H1 (cell line): ENCODE results near the gene PRICKLE1. TPM values are rescaled to one million over a fixed set of nuclear protein-coding genes. Genes with fewer than 3 reads are reported as not detected.

Experiments used
- CTCF ChIA-PET: fragments of 300-600 bp; sonication (Branson Sonifier 250); formaldehyde crosslinking; loops from one replicate; lab custom pipeline; 2021; ENCODE audit not compliant: partially characterized antibody; lab: Charles Lee
- POLR2A ChIA-PET: fragments of 300-600 bp; sonication (Branson Sonifier 250); formaldehyde crosslinking; loops from one replicate; lab custom pipeline; 2021; ENCODE audit warnings: inconsistent platforms; ENCODE audit not compliant: partially characterized antibody; lab: Charles Lee
- DNase-seq, 2 experiments: peaks; one replicate each; pipeline versions ENCODE4 v3.0.0 to v3.0.0-alpha.2; 2010 to 2022; ENCODE audit warnings: low spot score in 2 of 2, low read depth in 1 of 2, mixed read lengths in 1 of 2
- FAIRE-seq: peaks from 2 replicates; lab custom pipeline; 2011; peaks lifted over from hg19 to GRCh38; lab: Jason Lieb, UNC
- H2AFZ ChIP-seq: 2 replicates; pipeline ENCODE4 v1.8.1; 2012; ENCODE audit warnings: low read length, inconsistent platforms
- H2AK5ac ChIP-seq: 2 replicates; pipeline ENCODE4 v1.6.1; 2013; ENCODE audit warnings: low read depth, low read length
- H2BK120ac ChIP-seq: replicated peaks from 2 replicates; pipeline ENCODE3; 2013; ENCODE audit warnings: low read depth, low read length, inconsistent platforms
- H2BK12ac ChIP-seq: 2 replicates; pipeline ENCODE4 v1.6.1; 2013; ENCODE audit warnings: low read depth, low read length
- H2BK15ac ChIP-seq: 2 replicates; pipeline ENCODE4 v1.6.1; 2013; ENCODE audit warnings: low read length
- H2BK20ac ChIP-seq: 2 replicates; pipeline ENCODE4 v1.6.1; 2013; ENCODE audit warnings: low read length
- H2BK5ac ChIP-seq: 2 replicates; pipeline ENCODE4 v1.6.1; 2013; ENCODE audit warnings: low read depth, low read length
- H3K14ac ChIP-seq: 2 replicates; pipeline ENCODE4 v1.6.1; 2013; ENCODE audit warnings: inconsistent platforms; ENCODE audit not compliant: insufficient read length
- H3K18ac ChIP-seq: 2 replicates; pipeline ENCODE4 v1.6.1; 2013; ENCODE audit warnings: low read length; ENCODE audit errors: extremely low read depth
- H3K23ac ChIP-seq: 2 replicates; pipeline ENCODE4 v1.6.1; 2013; ENCODE audit warnings: inconsistent platforms; ENCODE audit not compliant: insufficient read length
- H3K23me2 ChIP-seq: 2 replicates; pipeline ENCODE4 v1.6.1; 2013; ENCODE audit warnings: low read depth, low read length
- H3K27ac ChIP-seq: 2 replicates; pipeline ENCODE4 v1.6.1; 2011; ENCODE audit warnings: low read depth, low read length, inconsistent platforms
- H3K27me3 ChIP-seq, 4 experiments: replicated peaks in 1 of 4; 1 replicate in 1 of 4; 2 replicates in 3 of 4; pipeline versions ENCODE4 v1.6.1 to v1.8.1; 2011 to 2013; ENCODE audit warnings: low read length in 3 of 4, mild to moderate bottlenecking in 3 of 4, inconsistent platforms in 2 of 4, mixed read lengths in 2 of 4, moderate library complexity in 1 of 4; ENCODE audit not compliant: control insufficient read depth in 3 of 4, insufficient read depth in 3 of 4; ENCODE audit errors: extremely low read depth in 1 of 4
- H3K36me3 ChIP-seq, 4 experiments: 2 replicates each; pipeline versions ENCODE4 v1.6.1 to v1.8.1; 2011 to 2013; ENCODE audit warnings: mild to moderate bottlenecking in 4 of 4, low read length in 3 of 4, moderate library complexity in 2 of 4, control low read depth in 1 of 4, inconsistent platforms in 1 of 4; ENCODE audit not compliant: insufficient read depth in 4 of 4, control insufficient read depth in 2 of 4
- H3K4ac ChIP-seq: replicated peaks from 2 replicates; pipeline ENCODE3; 2013; ENCODE audit warnings: low read length, low read depth, mixed read lengths, inconsistent platforms; ENCODE audit not compliant: insufficient read length
- H3K4me1 ChIP-seq, 4 experiments: replicated peaks in 1 of 4; 1 replicate in 1 of 4; 2 replicates in 3 of 4; pipeline versions ENCODE4 v1.6.1 to v1.8.1; 2011 to 2013; ENCODE audit warnings: low read length in 3 of 4, inconsistent platforms in 2 of 4, mixed read lengths in 1 of 4; ENCODE audit not compliant: insufficient read depth in 4 of 4, control insufficient read depth in 3 of 4
- H3K4me2 ChIP-seq, 2 experiments: 2 replicates each; pipeline versions ENCODE4 v1.6.1 to v1.8.1; 2011 to 2013; ENCODE audit warnings: low read depth in 2 of 2, low read length in 2 of 2, control low read depth in 1 of 2, inconsistent platforms in 1 of 2, mild to moderate bottlenecking in 1 of 2; ENCODE audit not compliant: insufficient read depth in 1 of 2
- H3K4me3 ChIP-seq, 4 experiments: fragments of 200-600, 300-600 bp in 1 of 4; sonication (generic), shearing (Covaris generic), sonication (Bioruptor Twin) in 1 of 4; 2 replicates each; pipeline versions ENCODE4 v1.5.1 to v1.8.1; 2011 to 2016; ENCODE audit warnings: low read length in 4 of 4, low read depth in 3 of 4, control low read depth in 2 of 4, inconsistent platforms in 2 of 4, mild to moderate bottlenecking in 2 of 4, mixed read lengths in 1 of 4, moderate library complexity in 1 of 4; ENCODE audit not compliant: insufficient read depth in 2 of 4; ENCODE audit errors: extremely low read depth in 1 of 4
- H3K56ac ChIP-seq: replicated peaks from 2 replicates; pipeline ENCODE3; 2013; ENCODE audit warnings: low read depth, mild to moderate bottlenecking, mixed read lengths, low read length, inconsistent platforms; ENCODE audit not compliant: insufficient read length
- H3K79me1 ChIP-seq: 2 replicates; pipeline ENCODE4 v1.6.1; 2013; ENCODE audit warnings: low read depth, low read length, control low read depth
- H3K79me2 ChIP-seq, 2 experiments: 2 replicates each; pipeline versions ENCODE4 v1.6.1 to v1.8.1; 2012 to 2013; ENCODE audit warnings: low read length in 2 of 2, mild to moderate bottlenecking in 2 of 2, inconsistent platforms in 1 of 2; ENCODE audit not compliant: insufficient read depth in 2 of 2, control insufficient read depth in 1 of 2
- H3K9ac ChIP-seq, 4 experiments: replicated peaks in 1 of 4; 1 replicate in 1 of 4; 2 replicates in 3 of 4; pipeline versions ENCODE4 v1.6.1 to v1.8.1; 2011 to 2013; ENCODE audit warnings: low read depth in 3 of 4, low read length in 3 of 4, control low read depth in 2 of 4, mild to moderate bottlenecking in 2 of 4, moderate library complexity in 2 of 4, inconsistent platforms in 1 of 4; ENCODE audit errors: extremely low read depth in 1 of 4
- H3K9me3 ChIP-seq, 2 experiments: 2 replicates each; pipeline versions ENCODE4 v1.6.1 to v1.8.1; 2012 to 2013; ENCODE audit warnings: mild to moderate bottlenecking in 2 of 2, moderate library complexity in 2 of 2, control low read depth in 1 of 2, inconsistent platforms in 1 of 2, low read depth in 1 of 2, low read length in 1 of 2, mixed read lengths in 1 of 2; ENCODE audit not compliant: insufficient read depth in 2 of 2
- H4K20me1 ChIP-seq, 2 experiments: replicated peaks in 1 of 2; 2 replicates each; pipeline versions ENCODE3 to v1.8.1; 2011 to 2013; ENCODE audit warnings: inconsistent platforms in 2 of 2, low read length in 2 of 2, mild to moderate bottlenecking in 1 of 2; ENCODE audit not compliant: insufficient read depth in 2 of 2, control insufficient read depth in 1 of 2
- H4K5ac ChIP-seq: 2 replicates; pipeline ENCODE4 v1.6.1; 2013; ENCODE audit warnings: low read length, low read depth, mixed read lengths, inconsistent platforms; ENCODE audit not compliant: insufficient read length
- H4K8ac ChIP-seq: 2 replicates; pipeline ENCODE4 v1.8.0; 2013; ENCODE audit warnings: mild to moderate bottlenecking, moderate library complexity, low read length, inconsistent platforms; ENCODE audit not compliant: insufficient read depth; ENCODE audit errors: extremely low read depth
- H4K91ac ChIP-seq: replicated peaks from 2 replicates; pipeline ENCODE3; 2013; ENCODE audit warnings: low read length, mixed read lengths, inconsistent platforms; ENCODE audit not compliant: insufficient read length
- ATF2 ChIP-seq: IDR thresholded peaks from 2 replicates; pipeline ENCODE4 v1.6.1; 2012; ENCODE audit warnings: low read length, inconsistent platforms
- CTCF ChIP-seq, 3 experiments: IDR thresholded peaks; 1 replicate in 2 of 3; 2 replicates in 1 of 3; pipeline versions ENCODE4 v1.5.1 to v1.6.1; 2011; ENCODE audit warnings: low read length in 3 of 3, mild to moderate bottlenecking in 3 of 3, inconsistent platforms in 2 of 3, low read depth in 1 of 3, moderate library complexity in 1 of 3; ENCODE audit not compliant: insufficient read depth in 1 of 3; ENCODE audit errors: control extremely low read depth in 1 of 3
- E2F6 ChIP-seq: IDR thresholded peaks from 2 replicates; pipeline ENCODE4 v1.6.1; 2012; ENCODE audit warnings: inconsistent platforms
- EGR1 ChIP-seq: IDR thresholded peaks from 2 replicates; pipeline ENCODE4 v1.6.1; 2011; ENCODE audit warnings: low read depth, low read length, borderline replicate concordance
- HDAC6 ChIP-seq: IDR thresholded peaks from one replicate; pipeline ENCODE4 v1.7.1; 2012; ENCODE audit warnings: low read depth, mild to moderate bottlenecking, inconsistent platforms, low read length, moderate library complexity
- NANOG ChIP-seq: IDR thresholded peaks from 2 replicates; pipeline ENCODE4 v1.6.1; 2011; ENCODE audit warnings: low read length, low read depth, mild to moderate bottlenecking, inconsistent platforms; ENCODE audit not compliant: insufficient read depth, poor library complexity, severe bottlenecking
- SIN3A ChIP-seq, 2 experiments: IDR thresholded peaks in 1 of 2; conservative IDR thresholded peaks in 1 of 2; 2 replicates each; pipeline ENCODE4 v1.6.1; 2011 to 2012; ENCODE audit warnings: low read length in 2 of 2, improper control_type of control experiment in 1 of 2, low read depth in 1 of 2, mild to moderate bottlenecking in 1 of 2
- SP1 ChIP-seq: IDR thresholded peaks from 2 replicates; pipeline ENCODE4 v1.6.1; 2011; ENCODE audit warnings: low read depth, low read length
- WGBS, 2 experiments: shearing (Covaris generic) in 1 of 2; methylation state at CpG; one replicate each; pipeline versions ENCODE4 v1.1.6 to v1.1.7; 2013 to 2015; ENCODE audit warnings: low lambda C conversion rate in 2 of 2, mixed read lengths in 2 of 2, inconsistent platforms in 1 of 2, low coverage in 1 of 2, missing lambda C conversion rate in 1 of 2; ENCODE audit not compliant: insufficient replicate concordance in 2 of 2, insufficient coverage in 1 of 2, insufficient read length in 1 of 2; ENCODE audit errors: extremely low coverage in 1 of 2, missing lambda C conversion rate in 1 of 2; 5-methylcytosine and 5-hydroxymethylcytosine counted together
- polyA plus RNA-seq, 7 experiments: library from polyadenylated mRNA; depleted of rRNA in 3 of 7; stranded (reverse) in 5 of 7; unstranded in 2 of 7; fragments of >200 nt in 5 of 7; fragments of 200-250 nt in 2 of 7; gene quantifications; 1 replicate in 5 of 7; 2 replicates in 1 of 7; 4 replicates in 1 of 7; pipeline versions ENCODE4 v1.2.1 to v1.2.3, GENCODE V29; 2011 to 2013; ENCODE audit warnings: missing spikeins in 2 of 7, mixed read lengths in 2 of 7
- total RNA-seq: library from RNA; stranded (reverse); fragmentation: NEBNext Ultra II Directional; extraction: Animal tissue kit (Norgen Biotek cat#: 25700); gene quantifications from 2 replicates; pipeline ENCODE4 v1.2.1, GENCODE V29; 2021

Gene PRICKLE1
- total and polyA plus RNA-seq, 2 of the 8 experiments (the other 6 are each of a cell fraction or from before 2014, with no cell fraction given), result 14.0 to 22.4 TPM

GRCh38 chr12:42473130-42473529 lies 116.4 kb downstream of the PRICKLE1 start:
- Histone ChIP-seq H2AFZ (no peak overlapping the region), H4K91ac (no peak overlapping the region), H3K4ac (no peak overlapping the region), H3K56ac (no peak overlapping the region), H3K79me2 (peaks cover 0 to 68% of the 10 kb centered on the region in 2 experiments; a peak in 2 of 4 replicates), H3K4me2 (no peak overlapping the region), H2AK5ac (no peak overlapping the region), H4K8ac (no peak overlapping the region), H2BK120ac (no peak overlapping the region), H3K9me3 (no peaks in the 10 kb centered on the region), H4K20me1 (peaks cover 12 to 13% of the 10 kb centered on the region in 2 experiments), H3K9ac (no peak overlapping the region), H3K36me3 (peaks cover 7 to 30% (median 13%) of the 10 kb centered on the region in 4 experiments), H4K5ac (no peak overlapping the region), H3K27ac (no peak overlapping the region), H3K79me1 (no peaks in the 10 kb centered on the region; the same call in 1 of the 2 replicates), H3K4me1 (peaks cover 2 to 7% (median 3%) of the 10 kb centered on the region in 4 experiments; a peak in 5 of 7 replicates), H2BK12ac (no peak overlapping the region), H3K14ac (no peak overlapping the region), H3K27me3 (no peaks in the 10 kb centered on the region), H3K23me2 (no peaks in the 10 kb centered on the region), H3K18ac (no peak overlapping the region), H3K23ac (no peak overlapping the region), H2BK20ac (no peak overlapping the region), H2BK15ac (no peak overlapping the region), H3K4me3 (no peak overlapping the region), H2BK5ac (no peak overlapping the region)
- 88% methylated on average over 1 of the region's 1 CpG; no CpG with 5 or more reads in 1 of the 2 experiments for WGBS, 2 experiments
- no peak for DNase-seq
- ChIA-PET POLR2A (interaction anchor here (1.0 to 2.2 kb wide), 4 partner anchors 9 to 23 kb away, joined by 3 to 8 read pairs (median 4); no protein-coding TSS in a partner anchor), CTCF (interaction anchor here (0.9 to 1.7 kb wide), 3 partner anchors 12 to 97 kb away, joined by 3 to 5 read pairs (median 3); no protein-coding TSS in a partner anchor)
- no peak for FAIRE-seq
- TF ChIP-seq ATF2 (no peak), EGR1 (no peak), HDAC6 (no peak), SP1 (no peak), E2F6 (no peak), SIN3A (conservative IDR thresholded peaks at IDR 0.05 in 1 of 2, IDR thresholded peaks at IDR 0.05 in 1 of 2; ENCODE audit: low read depth in 1 of 2, low read length in 2 of 2) (no peak), NANOG (no peak), CTCF (IDR thresholded peaks at IDR 0.05; ENCODE audit: control extremely low read depth in 1 of 3, insufficient read depth in 1 of 3, low read depth in 1 of 3, low read length in 3 of 3) (no peak)
